ENCODE measurements around the gene KITLG. TPM values are rescaled to one million over a fixed set of nuclear protein-coding genes. Genes with fewer than 3 reads are reported as not detected.

Gene KITLG
- total RNA-seq, 1 experiment from 2014 or later, result 570 TPM

DNA sequence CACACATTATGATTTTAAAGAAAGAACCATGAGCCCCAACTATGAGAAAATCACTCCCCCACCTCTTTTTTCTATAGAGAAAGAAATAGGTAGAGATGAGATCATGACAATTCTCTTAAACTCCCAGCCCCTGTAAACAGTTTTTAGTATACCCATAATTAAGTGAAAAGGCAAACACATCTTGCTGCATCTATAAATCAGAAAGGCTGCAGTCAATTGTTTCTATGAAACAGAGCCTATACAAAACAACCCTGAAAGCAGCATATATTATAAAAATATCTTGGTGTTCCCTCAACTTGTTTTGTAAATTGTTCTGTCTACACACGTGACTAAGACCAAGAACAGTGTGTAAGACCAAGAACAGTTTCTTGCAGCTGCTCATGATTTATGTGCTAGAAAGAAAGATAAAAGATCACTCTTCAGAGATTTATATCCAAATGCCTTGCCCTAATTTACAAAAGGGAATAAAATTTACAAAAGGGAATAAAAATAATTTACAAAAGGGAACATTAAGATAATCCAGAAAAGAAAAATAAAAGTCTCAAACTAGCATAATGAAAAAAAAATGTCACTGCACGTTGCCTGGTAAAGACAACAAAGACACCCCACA lies 4.8 kb downstream of the KITLG start:
- H3K36me3 ChIP-seq (ENCODE audit: control insufficient read depth in 1 of 2, insufficient read depth in 2 of 2, low read length in 2 of 2), result peaks cover 26 to 75% of the 10 kb centered on the region in 2 experiments; a peak in 3 of 4 replicates
- peaks cover 100% of the 10 kb centered on the region for H3K79me2 ChIP-seq (ENCODE audit: insufficient read depth, low read length)
- peak overlapping the region; percentile 85 for H3K4me2 ChIP-seq (ENCODE audit: low read length)
- DNase-seq (ENCODE audit: low read depth, low spot score) (no peak), ATAC-seq (no peak)
- no peaks in the 10 kb centered on the region for H3K27me3 ChIP-seq (ENCODE audit: insufficient read depth, low read length)
- CTCF ChIA-PET, result no interaction called here
- POLR2A ChIA-PET, result no interaction called here
- intact Hi-C loops (cut with micrococcal nuclease), result loop anchor here (5.0 to 10.0 kb wide), 2 partner anchors 357 to 389 kb away; no protein-coding TSS in a partner anchor
- peaks cover 82% of the 10 kb centered on the region for H4K20me1 ChIP-seq (ENCODE audit: insufficient read depth)
- TF ChIP-seq YY1 (IDR thresholded peaks at IDR 0.05; ENCODE audit: extremely low read depth, insufficient replicate concordance, low read depth, low read length) (no peak), FOSL1 (IDR thresholded peaks at IDR 0.05; ENCODE audit: low read depth) (no peak), RAD21 (IDR thresholded peaks at IDR 0.05; ENCODE audit: low read depth) (no peak), ELF1 (IDR thresholded peaks at IDR 0.05; ENCODE audit: borderline replicate concordance, low read depth) (no peak), CBX3 (IDR thresholded peaks at IDR 0.05; ENCODE audit: low read depth) (no peak), JUND (IDR thresholded peaks at IDR 0.05) (no peak), SP1 (IDR thresholded peaks at IDR 0.05; ENCODE audit: low read depth) (no peak), POLR2A (IDR thresholded peaks at IDR 0.05; ENCODE audit: borderline replicate concordance, extremely low read depth, insufficient read depth, insufficient read length) (no peak), ZFX (IDR thresholded peaks at IDR 0.05) (no peak)
- TF ChIP-seq, protein P1, sequence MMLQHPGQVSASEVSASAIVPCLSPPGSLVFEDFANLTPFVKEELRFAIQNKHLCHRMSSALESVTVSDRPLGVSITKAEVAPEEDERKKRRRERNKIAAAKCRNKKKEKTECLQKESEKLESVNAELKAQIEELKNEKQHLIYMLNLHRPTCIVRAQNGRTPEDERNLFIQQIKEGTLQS (IDR thresholded peaks at IDR 0.05), result no peak
- TF ChIP-seq, protein P2, sequence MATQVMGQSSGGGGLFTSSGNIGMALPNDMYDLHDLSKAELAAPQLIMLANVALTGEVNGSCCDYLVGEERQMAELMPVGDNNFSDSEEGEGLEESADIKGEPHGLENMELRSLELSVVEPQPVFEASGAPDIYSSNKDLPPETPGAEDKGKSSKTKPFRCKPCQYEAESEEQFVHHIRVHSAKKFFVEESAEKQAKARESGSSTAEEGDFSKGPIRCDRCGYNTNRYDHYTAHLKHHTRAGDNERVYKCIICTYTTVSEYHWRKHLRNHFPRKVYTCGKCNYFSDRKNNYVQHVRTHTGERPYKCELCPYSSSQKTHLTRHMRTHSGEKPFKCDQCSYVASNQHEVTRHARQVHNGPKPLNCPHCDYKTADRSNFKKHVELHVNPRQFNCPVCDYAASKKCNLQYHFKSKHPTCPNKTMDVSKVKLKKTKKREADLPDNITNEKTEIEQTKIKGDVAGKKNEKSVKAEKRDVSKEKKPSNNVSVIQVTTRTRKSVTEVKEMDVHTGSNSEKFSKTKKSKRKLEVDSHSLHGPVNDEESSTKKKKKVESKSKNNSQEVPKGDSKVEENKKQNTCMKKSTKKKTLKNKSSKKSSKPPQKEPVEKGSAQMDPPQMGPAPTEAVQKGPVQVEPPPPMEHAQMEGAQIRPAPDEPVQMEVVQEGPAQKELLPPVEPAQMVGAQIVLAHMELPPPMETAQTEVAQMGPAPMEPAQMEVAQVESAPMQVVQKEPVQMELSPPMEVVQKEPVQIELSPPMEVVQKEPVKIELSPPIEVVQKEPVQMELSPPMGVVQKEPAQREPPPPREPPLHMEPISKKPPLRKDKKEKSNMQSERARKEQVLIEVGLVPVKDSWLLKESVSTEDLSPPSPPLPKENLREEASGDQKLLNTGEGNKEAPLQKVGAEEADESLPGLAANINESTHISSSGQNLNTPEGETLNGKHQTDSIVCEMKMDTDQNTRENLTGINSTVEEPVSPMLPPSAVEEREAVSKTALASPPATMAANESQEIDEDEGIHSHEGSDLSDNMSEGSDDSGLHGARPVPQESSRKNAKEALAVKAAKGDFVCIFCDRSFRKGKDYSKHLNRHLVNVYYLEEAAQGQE (IDR thresholded peaks at IDR 0.05; ENCODE audit: low read depth), result no peak
- TF ChIP-seq, protein P3, sequence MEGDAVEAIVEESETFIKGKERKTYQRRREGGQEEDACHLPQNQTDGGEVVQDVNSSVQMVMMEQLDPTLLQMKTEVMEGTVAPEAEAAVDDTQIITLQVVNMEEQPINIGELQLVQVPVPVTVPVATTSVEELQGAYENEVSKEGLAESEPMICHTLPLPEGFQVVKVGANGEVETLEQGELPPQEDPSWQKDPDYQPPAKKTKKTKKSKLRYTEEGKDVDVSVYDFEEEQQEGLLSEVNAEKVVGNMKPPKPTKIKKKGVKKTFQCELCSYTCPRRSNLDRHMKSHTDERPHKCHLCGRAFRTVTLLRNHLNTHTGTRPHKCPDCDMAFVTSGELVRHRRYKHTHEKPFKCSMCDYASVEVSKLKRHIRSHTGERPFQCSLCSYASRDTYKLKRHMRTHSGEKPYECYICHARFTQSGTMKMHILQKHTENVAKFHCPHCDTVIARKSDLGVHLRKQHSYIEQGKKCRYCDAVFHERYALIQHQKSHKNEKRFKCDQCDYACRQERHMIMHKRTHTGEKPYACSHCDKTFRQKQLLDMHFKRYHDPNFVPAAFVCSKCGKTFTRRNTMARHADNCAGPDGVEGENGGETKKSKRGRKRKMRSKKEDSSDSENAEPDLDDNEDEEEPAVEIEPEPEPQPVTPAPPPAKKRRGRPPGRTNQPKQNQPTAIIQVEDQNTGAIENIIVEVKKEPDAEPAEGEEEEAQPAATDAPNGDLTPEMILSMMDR (IDR thresholded peaks at IDR 0.05 in 2 of 3, conservative IDR thresholded peaks at IDR 0.05 in 1 of 3; ENCODE audit: borderline replicate concordance in 1 of 3, insufficient read depth in 1 of 3, low read depth in 2 of 3, low read length in 2 of 3), result no peak
- TF ChIP-seq, protein P4, sequence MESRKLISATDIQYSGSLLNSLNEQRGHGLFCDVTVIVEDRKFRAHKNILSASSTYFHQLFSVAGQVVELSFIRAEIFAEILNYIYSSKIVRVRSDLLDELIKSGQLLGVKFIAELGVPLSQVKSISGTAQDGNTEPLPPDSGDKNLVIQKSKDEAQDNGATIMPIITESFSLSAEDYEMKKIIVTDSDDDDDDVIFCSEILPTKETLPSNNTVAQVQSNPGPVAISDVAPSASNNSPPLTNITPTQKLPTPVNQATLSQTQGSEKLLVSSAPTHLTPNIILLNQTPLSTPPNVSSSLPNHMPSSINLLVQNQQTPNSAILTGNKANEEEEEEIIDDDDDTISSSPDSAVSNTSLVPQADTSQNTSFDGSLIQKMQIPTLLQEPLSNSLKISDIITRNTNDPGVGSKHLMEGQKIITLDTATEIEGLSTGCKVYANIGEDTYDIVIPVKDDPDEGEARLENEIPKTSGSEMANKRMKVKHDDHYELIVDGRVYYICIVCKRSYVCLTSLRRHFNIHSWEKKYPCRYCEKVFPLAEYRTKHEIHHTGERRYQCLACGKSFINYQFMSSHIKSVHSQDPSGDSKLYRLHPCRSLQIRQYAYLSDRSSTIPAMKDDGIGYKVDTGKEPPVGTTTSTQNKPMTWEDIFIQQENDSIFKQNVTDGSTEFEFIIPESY (IDR thresholded peaks at IDR 0.05; ENCODE audit: extremely low read depth, insufficient replicate concordance, low read length), result no peak
- RAD21 ChIA-PET (ENCODE audit: low non-redundant PET in 1 of 2, low total read pairs in 2 of 2, uncharacterized antibody in 2 of 2, unreplicated experiment in 2 of 2), result no interaction called here
- no peaks in the 10 kb centered on the region for H3K9me3 ChIP-seq (ENCODE audit: control insufficient read depth in 1 of 2, insufficient read depth in 1 of 2, low read depth in 1 of 2, low read length in 2 of 2)
- no peaks in the 10 kb centered on the region for H3K9me2 ChIP-seq (ENCODE audit: insufficient read depth)
- H3K27ac ChIP-seq (ENCODE audit: low read depth, low read length), result peak overlapping the region; percentile 93; the same call in 1 of the 2 replicates
- H3K4me3 ChIP-seq (replicated peaks in 1 of 2; ENCODE audit: low read depth in 1 of 2, low read length in 2 of 2), result no peak overlapping the region
- BruUV-seq (replicated peaks), result no TSS peak
- H3K9ac ChIP-seq (ENCODE audit: low read length), result peak overlapping the region; percentile 17
- H3K4me1 ChIP-seq (ENCODE audit: control insufficient read depth in 1 of 2, insufficient read depth in 2 of 2, low read length in 2 of 2), result peaks cover 60 to 81% of the 10 kb centered on the region in 2 experiments
- no peak overlapping the region for H2AFZ ChIP-seq (ENCODE audit: low read depth, low read length, poor library complexity, severe bottlenecking)

All from HCT116 (cell line).